Cerebellar cortex (tissue), 1 donor: ENCODE data around the gene MITF.

Experiments used
- DNase-seq: peaks from one replicate; pipeline ENCODE4 v3.0.0-alpha.2; 2015; ENCODE audit warnings: low spot score

Gene MITF, protein sequence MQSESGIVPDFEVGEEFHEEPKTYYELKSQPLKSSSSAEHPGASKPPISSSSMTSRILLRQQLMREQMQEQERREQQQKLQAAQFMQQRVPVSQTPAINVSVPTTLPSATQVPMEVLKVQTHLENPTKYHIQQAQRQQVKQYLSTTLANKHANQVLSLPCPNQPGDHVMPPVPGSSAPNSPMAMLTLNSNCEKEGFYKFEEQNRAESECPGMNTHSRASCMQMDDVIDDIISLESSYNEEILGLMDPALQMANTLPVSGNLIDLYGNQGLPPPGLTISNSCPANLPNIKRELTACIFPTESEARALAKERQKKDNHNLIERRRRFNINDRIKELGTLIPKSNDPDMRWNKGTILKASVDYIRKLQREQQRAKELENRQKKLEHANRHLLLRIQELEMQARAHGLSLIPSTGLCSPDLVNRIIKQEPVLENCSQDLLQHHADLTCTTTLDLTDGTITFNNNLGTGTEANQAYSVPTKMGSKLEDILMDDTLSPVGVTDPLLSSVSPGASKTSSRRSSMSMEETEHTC

DNA sequence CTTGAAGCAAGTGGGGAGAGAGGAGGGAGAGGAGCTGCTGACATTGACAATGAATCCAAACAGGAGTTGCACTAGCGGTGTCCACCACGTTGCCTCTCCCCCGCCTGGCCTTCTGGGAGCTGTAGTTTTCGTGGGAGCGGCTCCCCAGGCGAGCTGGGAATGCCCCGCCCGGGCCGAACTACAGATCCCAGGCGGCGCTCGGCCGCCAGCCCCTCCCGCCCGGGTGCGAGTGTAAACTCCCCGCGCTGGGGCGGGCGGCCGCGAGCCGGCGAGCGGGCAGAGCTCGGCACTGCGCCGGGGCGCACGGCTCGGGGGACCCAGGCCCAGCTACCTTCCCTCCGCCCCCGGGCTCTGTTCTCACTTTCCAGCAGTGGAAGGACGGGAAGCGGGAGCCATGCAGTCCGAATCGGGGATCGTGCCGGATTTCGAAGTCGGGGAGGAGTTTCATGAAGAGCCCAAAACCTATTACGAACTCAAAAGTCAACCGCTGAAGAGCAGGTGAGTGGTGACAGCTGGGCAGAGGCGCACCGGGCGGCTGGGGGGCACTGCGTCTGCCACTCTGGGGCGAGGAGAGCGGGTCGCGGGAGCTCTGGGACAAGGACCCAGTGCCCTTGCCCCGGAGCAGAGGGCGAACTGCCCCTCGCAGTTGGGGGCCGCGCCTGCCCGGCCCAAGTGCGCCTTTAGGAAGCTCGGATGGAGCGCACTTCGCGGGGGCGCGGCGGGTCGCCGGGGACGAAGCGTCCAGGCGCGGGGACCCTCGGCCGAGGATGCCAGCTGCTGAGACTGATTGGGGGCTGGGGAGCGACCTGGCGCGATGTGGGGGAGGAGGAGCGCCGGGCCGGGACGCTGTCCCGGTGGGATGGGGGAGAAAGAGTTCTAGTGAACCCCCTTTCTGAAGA is at the start of gene MITF:
Gene MITF, plus strand, starts transcription at position 261 of the 899 bp plus-strand sequence. Its CDS starts 134 bp downstream, at position 395.
- peak; percentile 92 for DNase-seq

GRCh38 chr3:69691860-69692259 is 47.4 kb upstream of the MITF start:
- DNase-seq, result no peak

- no peak for DNase-seq
Observed at GRCh38 chr3:69692761-69693160, 46.5 kb upstream of the MITF start.

- DNase-seq, result no peak
Observed at GRCh38 chr3:69695443-69695842, 43.8 kb upstream of the MITF start.

- DNase-seq, result no peak
Observed at GRCh38 chr3:69695933-69696332, 43.3 kb upstream of the MITF start.

GRCh38 chr3:69696367-69696766 is 42.9 kb upstream of the MITF start:
- no peak for DNase-seq

DNA sequence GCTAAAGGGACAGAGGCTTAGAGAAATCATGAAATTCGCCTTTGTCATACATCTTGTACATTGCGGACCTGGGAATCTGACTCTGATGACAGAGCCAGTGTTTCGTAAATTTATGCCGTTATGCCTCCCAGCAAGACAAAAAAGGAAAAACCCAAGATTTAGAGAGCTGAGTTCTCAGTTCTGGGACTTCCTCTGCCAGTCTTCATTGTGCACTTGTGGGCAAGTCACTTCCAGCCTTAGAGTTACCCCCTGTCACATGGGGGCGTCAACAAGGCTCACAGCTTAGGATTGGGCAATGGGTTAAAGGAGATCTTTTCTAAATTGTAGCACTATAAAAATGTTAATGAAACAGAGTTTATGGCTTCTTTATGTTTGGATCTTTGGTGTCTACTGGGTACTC is 41.9 kb upstream of the MITF start:
- DNase-seq, result no peak

GRCh38 chr3:69698728-69699127 is 40.5 kb upstream of the MITF start:
- DNase-seq, result no peak

DNA sequence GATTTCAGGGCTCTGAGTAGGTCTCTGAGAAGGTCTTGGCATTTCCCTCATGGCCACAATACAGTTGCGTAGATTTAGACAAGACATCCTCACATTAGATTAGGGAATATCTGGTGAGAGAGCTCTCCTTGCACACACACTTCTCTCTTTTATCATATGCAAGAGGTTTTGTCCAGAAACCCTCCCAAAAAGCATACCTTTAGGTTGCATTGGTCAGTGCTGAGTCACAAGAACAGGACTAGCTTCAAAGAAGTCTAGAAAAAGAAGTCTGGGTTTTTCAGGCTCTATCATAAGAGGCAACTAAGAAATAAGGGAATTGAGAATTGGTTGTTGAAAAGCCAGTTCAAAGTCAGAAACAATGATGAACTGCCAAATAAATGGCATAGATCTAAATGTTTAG is 40.1 kb upstream of the MITF start:
- DNase-seq, result no peak

- DNase-seq, result no peak
Observed at GRCh38 chr3:69700949-69701348, 38.3 kb upstream of the MITF start.

- DNase-seq, result no peak
Observed at GRCh38 chr3:69710153-69710977, 28.9 kb upstream of the MITF start.

DNA sequence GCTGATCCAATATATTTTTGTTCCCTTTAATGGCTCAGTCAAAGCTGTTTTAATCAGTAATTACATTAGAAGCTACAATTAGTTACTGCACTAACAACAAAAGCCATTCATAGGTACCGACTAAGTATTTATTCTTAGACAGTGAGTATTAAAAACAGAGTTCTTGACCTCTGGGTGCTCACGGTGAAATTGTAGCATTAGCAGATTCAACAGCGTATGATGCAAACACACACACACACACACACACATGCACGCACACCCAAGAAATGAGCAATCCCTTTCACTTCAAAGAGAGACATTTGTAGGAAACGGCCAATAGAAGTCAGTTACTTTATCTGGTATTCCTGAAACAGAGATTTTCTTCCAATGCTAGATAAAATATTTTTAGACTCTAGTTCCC is 27.0 kb upstream of the MITF start:
- no peak for DNase-seq

DNA sequence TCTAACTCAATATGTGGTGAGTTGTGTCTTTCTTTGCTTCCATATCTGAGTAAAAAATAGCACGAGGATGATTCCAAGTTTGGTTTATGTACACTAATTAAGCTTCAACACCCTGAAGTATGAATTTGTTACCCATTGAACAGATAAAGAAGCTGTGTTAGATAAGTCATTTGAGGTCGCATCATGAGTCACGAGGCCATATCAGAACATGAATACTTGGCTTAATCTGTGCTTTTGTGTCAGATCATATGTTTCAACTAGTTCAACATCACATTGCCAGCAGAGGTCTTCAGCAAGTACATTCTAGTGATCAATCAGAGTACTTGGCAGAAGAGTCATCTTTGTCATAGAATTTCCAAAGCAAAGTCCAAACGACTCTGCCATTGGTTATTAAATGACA is 26.3 kb upstream of the MITF start:
- no peak for DNase-seq

DNA sequence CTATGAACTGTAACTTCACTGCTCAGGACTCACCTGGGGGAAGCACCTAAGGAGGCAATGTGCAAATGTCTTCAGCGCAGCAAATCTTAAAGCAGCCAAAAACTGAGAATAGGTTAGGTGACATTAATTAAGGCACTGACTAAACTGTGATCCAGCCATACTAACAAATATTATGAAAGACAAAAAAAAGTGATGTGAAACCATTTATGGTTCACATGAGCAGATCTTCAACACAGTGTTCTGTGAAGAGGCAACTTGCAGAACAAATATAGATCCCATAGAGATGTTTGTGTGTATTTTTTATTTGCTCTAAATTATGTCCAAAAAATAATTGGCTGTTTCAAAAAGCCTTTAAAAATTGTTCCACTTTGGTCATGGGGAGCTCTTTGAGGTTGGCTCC is 24.1 kb upstream of the MITF start:
- DNase-seq, result no peak

GRCh38 chr3:69716119-69716518 is 23.1 kb upstream of the MITF start:
- no peak for DNase-seq

- peak; percentile 54 for DNase-seq
Observed at GRCh38 chr3:69718866-69719586, 20.2 kb upstream of the MITF start.

- no peak for DNase-seq
Observed at GRCh38 chr3:69719587-69720122, 19.6 kb upstream of the MITF start.

DNA sequence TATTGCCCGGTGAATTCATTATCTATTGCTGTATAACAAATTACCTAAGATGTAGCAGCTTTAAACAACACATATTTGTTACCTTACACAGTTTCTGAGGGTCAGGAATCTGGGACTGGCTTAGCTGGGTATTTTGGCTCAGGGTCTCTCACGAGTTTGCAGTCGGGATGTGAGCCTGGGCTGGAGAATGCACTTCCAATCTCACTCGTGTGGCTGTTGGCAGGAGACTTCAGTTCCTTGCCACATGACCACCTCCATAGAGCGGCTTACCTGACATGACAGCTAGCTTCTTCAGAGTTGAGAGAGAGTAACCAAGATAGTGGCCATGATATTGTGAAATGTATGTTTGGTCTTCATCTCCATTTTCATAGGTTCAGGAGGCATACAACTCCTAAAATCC is 18.4 kb upstream of the MITF start:
- DNase-seq, result no peak

GRCh38 chr3:69723389-69723788 is 15.9 kb upstream of the MITF start:
- DNase-seq, result no peak

DNA sequence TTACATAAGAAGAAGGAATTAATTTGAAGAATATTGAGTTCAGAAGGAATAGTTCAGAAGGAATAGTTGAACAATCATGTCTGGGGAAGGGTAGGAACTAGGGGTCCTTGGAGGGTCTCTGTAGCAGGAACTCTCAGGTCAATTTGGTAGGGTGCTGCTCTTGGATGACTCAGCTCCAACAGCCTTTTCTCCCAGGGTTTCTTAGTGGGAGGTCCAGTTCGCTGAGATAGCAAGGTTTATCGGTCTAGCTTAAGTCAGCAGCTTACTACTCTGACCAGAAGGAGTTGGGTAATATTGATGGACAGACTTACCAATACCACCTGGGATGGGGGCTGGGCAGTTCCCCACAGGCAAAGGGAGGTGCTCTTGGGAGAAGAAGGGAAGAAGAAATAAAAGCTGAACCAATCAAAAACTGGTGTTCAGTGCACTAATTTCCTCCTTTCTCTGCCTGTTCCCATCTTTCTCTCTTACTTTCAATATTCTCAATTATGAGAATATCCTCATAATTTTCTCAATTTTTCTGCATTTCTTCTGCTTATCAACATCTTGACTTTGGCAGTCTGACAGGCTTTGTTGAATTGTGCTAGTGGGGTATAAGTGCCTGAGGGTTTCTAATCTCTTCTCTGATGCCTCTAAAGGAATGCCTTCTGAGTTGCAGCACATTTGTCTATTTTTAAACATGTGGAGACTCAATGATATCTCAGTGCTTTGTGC is 14.4 kb upstream of the MITF start:
- no peak for DNase-seq
